GM12878 (cell line): ENCODE results near the gene ELOA. TPM values are rescaled to one million over a fixed set of nuclear protein-coding genes. Genes with fewer than 3 reads are reported as not detected.

ENCODE experiments used
- ATAC-seq: fragments of 200-7000 bp; cut with Tn5 transposase; 3 replicates; pipeline ENCODE4 v1.9.1; 2020; ENCODE audit warnings: mild to moderate bottlenecking, moderate library complexity
- BruUV-seq: library from RNA; stranded (reverse); fragments of 400-500 nt; replicated peaks from 2 replicates; lab custom pipeline; 2021; lab: Mats Ljungman, UMichigan
- CTCF ChIA-PET: fragments of 300-600 bp; sonication (Branson Sonifier 250); formaldehyde crosslinking; extraction: SDS; loops from one replicate; lab custom pipeline; 2021; ENCODE audit warnings: inconsistent platforms; lab: Yijun Ruan, JAX
- POLR2A ChIA-PET: fragments of 350-600 bp; formaldehyde crosslinking; extraction: SDS; loops from one replicate; lab custom pipeline; 2021; ENCODE audit warnings: inconsistent platforms; lab: Charles Lee
- RAD21 ChIA-PET: fragments of 300-600 bp; sonication (Branson Sonifier 250); formaldehyde crosslinking; loops from one replicate; lab custom pipeline; 2023; ENCODE audit warnings: antibody characterized with exemption; ENCODE audit not compliant: unreplicated experiment; lab: Charles Lee
- SMC1A ChIA-PET: fragments of 300-600 bp; sonication (Branson Sonifier 250); formaldehyde crosslinking; loops from one replicate; lab custom pipeline; 2023; ENCODE audit not compliant: unreplicated experiment, uncharacterized antibody; lab: Charles Lee
- DNase-seq: peaks from one replicate; pipeline ENCODE4 v3.0.0-alpha.2; 2011; ENCODE audit warnings: low read depth, low spot score
- FAIRE-seq: peaks from 3 replicates; lab custom pipeline; 2011; peaks lifted over from hg19 to GRCh38; lab: Jason Lieb, UNC
- H2AFZ ChIP-seq: 2 replicates; pipeline ENCODE4 v1.6.0; 2011; ENCODE audit warnings: low read depth, low read length, control low read depth; ENCODE audit not compliant: control insufficient read depth
- H3K27ac ChIP-seq: 2 replicates; pipeline ENCODE4 v1.5.1; 2011; ENCODE audit warnings: control low read depth; ENCODE audit not compliant: control insufficient read depth, insufficient read depth
- H3K27me3 ChIP-seq, 2 experiments: replicated peaks in 1 of 2; 2 replicates each; pipeline versions ENCODE4 v1.6.0 to v1.6.1; 2011; ENCODE audit warnings: low read length in 1 of 2; ENCODE audit not compliant: control insufficient read depth in 2 of 2, insufficient read depth in 2 of 2
- H3K36me3 ChIP-seq, 2 experiments: 2 replicates each; pipeline ENCODE4 v1.5.1; 2011; ENCODE audit warnings: low read length in 1 of 2; ENCODE audit not compliant: control insufficient read depth in 2 of 2, insufficient read depth in 2 of 2
- H3K4me1 ChIP-seq: 2 replicates; pipeline ENCODE4 v1.6.1; 2011; ENCODE audit warnings: mild to moderate bottlenecking, low read length, moderate library complexity, mixed read lengths; ENCODE audit not compliant: control insufficient read depth, insufficient read depth
- H3K4me2 ChIP-seq: 2 replicates; pipeline ENCODE4 v1.6.0; 2011; ENCODE audit warnings: control low read depth; ENCODE audit not compliant: control insufficient read depth, insufficient read depth
- H3K4me3 ChIP-seq: fragments of 200-600 bp; sonication (generic); 2 replicates; pipeline ENCODE4 v1.5.1; 2016
- H3K79me2 ChIP-seq: 2 replicates; pipeline ENCODE4 v1.6.0; 2011; ENCODE audit warnings: low read length; ENCODE audit not compliant: control insufficient read depth, insufficient read depth
- H3K9ac ChIP-seq: 2 replicates; pipeline ENCODE4 v1.8.0; 2011; ENCODE audit warnings: low read length, control low read depth, mixed read lengths; ENCODE audit not compliant: control insufficient read depth, insufficient read depth
- H3K9me3 ChIP-seq: replicated peaks from 3 replicates; pipeline ENCODE4 v1.5.1; 2011; ENCODE audit warnings: mild to moderate bottlenecking, low read length; ENCODE audit not compliant: control insufficient read depth, insufficient read depth
- H4K20me1 ChIP-seq: 2 replicates; pipeline ENCODE4 v1.6.0; 2011; ENCODE audit not compliant: control insufficient read depth, insufficient read depth
- RAD21 ChIP-seq: IDR thresholded peaks from 2 replicates; pipeline ENCODE4 v1.6.1; 2011; ENCODE audit warnings: mild to moderate bottlenecking, low read depth, low read length, moderate library complexity; ENCODE audit not compliant: insufficient read depth
- SMARCA5 ChIP-seq: fragments of 450-650 bp; IDR thresholded peaks from 2 replicates; pipeline ENCODE4 v1.6.1; 2017; ENCODE audit warnings: mild to moderate bottlenecking
- SMC3 ChIP-seq: IDR thresholded peaks from 2 replicates; pipeline ENCODE4 v1.6.1; 2011; ENCODE audit warnings: low read length, improper control_type of control experiment, borderline replicate concordance
- WGBS: methylation state at CpG from one replicate; pipeline ENCODE4 v1.1.6; 2016; ENCODE audit warnings: low lambda C conversion rate; ENCODE audit not compliant: insufficient replicate concordance, insufficient coverage; ENCODE audit errors: missing lambda C conversion rate; 5-methylcytosine and 5-hydroxymethylcytosine counted together
- in situ Hi-C: fragments of 300-500 bp; cut with MboI; formaldehyde crosslinking; loops from 9 replicates; pipeline ENCODE4 v1.14.3; 2018; ENCODE audit warnings: mixed read lengths
- intact Hi-C: fragments of 100-400 bp; cut with micrococcal nuclease; formaldehyde crosslinking; loops from one replicate; pipeline ENCODE4 v1.14.2; 2022; ENCODE audit not compliant: unreplicated experiment
- polyA plus RNA-seq, 11 experiments: library from polyadenylated mRNA; depleted of rRNA in 4 of 11; unstranded in 6 of 11; stranded (reverse) in 5 of 11; fragments of >200 nt; fragmentation: Nextera tagmentation in 4 of 11; fragmentation: Illumina TruSeq in 1 of 11; extraction: Ambion mirVana in 4 of 11; extraction: Trizol in 1 of 11; gene quantifications; 1 replicate in 1 of 11; 2 replicates in 10 of 11; pipeline versions ENCODE4 v1.2.1 to v1.2.3, GENCODE V29; 2011 to 2016; ENCODE audit warnings: inconsistent platforms in 2 of 11, missing spikeins in 2 of 11, low read depth in 1 of 11
- total RNA-seq, 4 experiments: library from RNA; depleted of rRNA in 3 of 4; stranded (reverse); fragments of >200 nt in 3 of 4; fragmentation: Illumina TruSeq in 1 of 4; extraction: Trizol in 1 of 4; gene quantifications; 2 replicates each; pipeline versions ENCODE4 v1.2.1 to v1.2.3, GENCODE V29; 2013 to 2021
- TF ChIP-seq, protein P1 (sequence below), 3 experiments: IDR thresholded peaks in 2 of 3; conservative IDR thresholded peaks in 1 of 3; 2 replicates each; pipeline ENCODE4 v1.5.1; 2011; ENCODE audit warnings: low read depth in 3 of 3, low read length in 3 of 3, mild to moderate bottlenecking in 3 of 3, control low read depth in 2 of 3, moderate library complexity in 2 of 3, inconsistent platforms in 1 of 3, mixed read lengths in 1 of 3; ENCODE audit not compliant: control insufficient read depth in 2 of 3, insufficient read depth in 1 of 3; ENCODE audit errors: extremely low read depth in 1 of 3
- TF ChIP-seq, protein P2 (sequence below): fragments of 450-650 bp; IDR thresholded peaks from 2 replicates; pipeline ENCODE4 v1.6.1; 2017; ENCODE audit warnings: low read depth, mild to moderate bottlenecking, moderate library complexity

The ELOA gene
- total and polyA plus RNA-seq, 10 of the 15 experiments (the other 5 are each of a cell fraction or from before 2014, with no cell fraction given), result 20.1 to 63.6 (median 39.8) TPM

DNA sequence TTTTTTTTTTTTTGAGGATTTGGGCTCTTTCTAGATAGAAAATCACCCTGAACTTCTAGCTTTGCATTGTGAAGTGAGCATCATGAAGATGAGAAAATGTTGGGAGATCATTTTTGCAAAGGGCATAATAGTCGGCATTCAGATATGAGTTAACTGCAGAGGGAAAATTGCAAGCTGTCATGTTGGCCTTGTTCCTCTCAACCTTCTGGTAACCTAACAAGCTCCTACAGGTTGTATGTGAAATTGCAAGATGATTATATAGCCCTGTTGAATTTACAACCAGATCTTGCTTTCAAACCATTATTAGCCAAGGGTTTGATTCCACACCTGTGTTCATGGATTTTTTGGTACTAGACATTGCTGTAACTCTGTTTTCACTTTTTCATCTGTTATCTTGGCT lies 2.2 kb downstream of the ELOA start:
- intact Hi-C loops (loop anchor here (2.0 kb wide), 3 partner anchors 17 to 47 kb away; no protein-coding TSS in a partner anchor), in situ Hi-C loops (loop anchor here (5.0 kb wide), 1 partner anchor 53 kb away; the partner anchor contains the start of gene RPL11)
- DNase-seq (no peak), ATAC-seq (peak; percentile 61), FAIRE-seq (peak; percentile 96)
- BruUV-seq, result no TSS peak
- peaks cover 0 to 9% of the 10 kb centered on the region in 2 experiments; a peak in 1 of 4 replicates for H3K36me3 ChIP-seq
- no peak overlapping the region for H2AFZ ChIP-seq
- H3K9ac ChIP-seq, result peak overlapping the region; percentile 80; the same call in 1 of the 2 replicates
- peak overlapping the region; percentile 84 for H3K4me3 ChIP-seq
- peaks cover 6% of the 10 kb centered on the region for H3K4me1 ChIP-seq
- H3K27me3 ChIP-seq, result no peaks in the 10 kb centered on the region
- ChIA-PET SMC1A (interaction anchor here (1.0 to 8.2 kb wide), 14 partner anchors 8 to 249 kb away, joined by 3 to 137 read pairs (median 4); partner anchors contain the start of gene RPL11), CTCF (interaction anchor here (0.7 to 11.3 kb wide), 14 partner anchors 12 to 110 kb away, joined by 3 to 155 read pairs (median 6); partner anchors contain the start of genes PITHD1 and RPL11), RAD21 (interaction anchor here (0.7 to 6.6 kb wide), 16 partner anchors 9 to 206 kb away, joined by 3 to 51 read pairs (median 4); partner anchors contain the start of gene RPL11), POLR2A (interaction anchor here (0.6 to 3.8 kb wide), 14 partner anchors 11 to 1159 kb away, joined by 3 to 29 read pairs (median 4); no protein-coding TSS in a partner anchor)
- no peaks in the 10 kb centered on the region for H3K9me3 ChIP-seq
- 6% methylated on average over 1 of the region's 1 CpG for WGBS
- TF ChIP-seq SMC3, result peak; percentile 34; the same call in 1 of the 2 replicates
- TF ChIP-seq, protein P1, sequence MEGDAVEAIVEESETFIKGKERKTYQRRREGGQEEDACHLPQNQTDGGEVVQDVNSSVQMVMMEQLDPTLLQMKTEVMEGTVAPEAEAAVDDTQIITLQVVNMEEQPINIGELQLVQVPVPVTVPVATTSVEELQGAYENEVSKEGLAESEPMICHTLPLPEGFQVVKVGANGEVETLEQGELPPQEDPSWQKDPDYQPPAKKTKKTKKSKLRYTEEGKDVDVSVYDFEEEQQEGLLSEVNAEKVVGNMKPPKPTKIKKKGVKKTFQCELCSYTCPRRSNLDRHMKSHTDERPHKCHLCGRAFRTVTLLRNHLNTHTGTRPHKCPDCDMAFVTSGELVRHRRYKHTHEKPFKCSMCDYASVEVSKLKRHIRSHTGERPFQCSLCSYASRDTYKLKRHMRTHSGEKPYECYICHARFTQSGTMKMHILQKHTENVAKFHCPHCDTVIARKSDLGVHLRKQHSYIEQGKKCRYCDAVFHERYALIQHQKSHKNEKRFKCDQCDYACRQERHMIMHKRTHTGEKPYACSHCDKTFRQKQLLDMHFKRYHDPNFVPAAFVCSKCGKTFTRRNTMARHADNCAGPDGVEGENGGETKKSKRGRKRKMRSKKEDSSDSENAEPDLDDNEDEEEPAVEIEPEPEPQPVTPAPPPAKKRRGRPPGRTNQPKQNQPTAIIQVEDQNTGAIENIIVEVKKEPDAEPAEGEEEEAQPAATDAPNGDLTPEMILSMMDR (IDR thresholded peaks at IDR 0.05 in 2 of 3, conservative IDR thresholded peaks at IDR 0.05 in 1 of 3; ENCODE audit: control insufficient read depth in 2 of 3, extremely low read depth in 1 of 3, insufficient read depth in 1 of 3, low read depth in 3 of 3, low read length in 3 of 3), result peak; percentile 44 to 63 (median 48); a peak in 5 of 6 replicates
- TF ChIP-seq RAD21, result peak; percentile 50
- TF ChIP-seq, protein P2, sequence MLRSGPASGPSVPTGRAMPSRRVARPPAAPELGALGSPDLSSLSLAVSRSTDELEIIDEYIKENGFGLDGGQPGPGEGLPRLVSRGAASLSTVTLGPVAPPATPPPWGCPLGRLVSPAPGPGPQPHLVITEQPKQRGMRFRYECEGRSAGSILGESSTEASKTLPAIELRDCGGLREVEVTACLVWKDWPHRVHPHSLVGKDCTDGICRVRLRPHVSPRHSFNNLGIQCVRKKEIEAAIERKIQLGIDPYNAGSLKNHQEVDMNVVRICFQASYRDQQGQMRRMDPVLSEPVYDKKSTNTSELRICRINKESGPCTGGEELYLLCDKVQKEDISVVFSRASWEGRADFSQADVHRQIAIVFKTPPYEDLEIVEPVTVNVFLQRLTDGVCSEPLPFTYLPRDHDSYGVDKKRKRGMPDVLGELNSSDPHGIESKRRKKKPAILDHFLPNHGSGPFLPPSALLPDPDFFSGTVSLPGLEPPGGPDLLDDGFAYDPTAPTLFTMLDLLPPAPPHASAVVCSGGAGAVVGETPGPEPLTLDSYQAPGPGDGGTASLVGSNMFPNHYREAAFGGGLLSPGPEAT, result no peak
- peak; percentile 18; the same call in 1 of the 2 replicates for TF ChIP-seq SMARCA5
- H3K27ac ChIP-seq, result peak overlapping the region; percentile 73
- H3K4me2 ChIP-seq, result peak overlapping the region; percentile 91
- no peaks in the 10 kb centered on the region for H4K20me1 ChIP-seq
- H3K79me2 ChIP-seq, result peaks cover 65% of the 10 kb centered on the region
